ENCODE measurements around the gene EMX2. TPM values are rescaled to one million over a fixed set of nuclear protein-coding genes. Genes with fewer than 3 reads are reported as not detected.

The EMX2 gene
- total RNA-seq, 2 donors from 2014 or later = 0.05 to 1.5 TPM

DNA sequence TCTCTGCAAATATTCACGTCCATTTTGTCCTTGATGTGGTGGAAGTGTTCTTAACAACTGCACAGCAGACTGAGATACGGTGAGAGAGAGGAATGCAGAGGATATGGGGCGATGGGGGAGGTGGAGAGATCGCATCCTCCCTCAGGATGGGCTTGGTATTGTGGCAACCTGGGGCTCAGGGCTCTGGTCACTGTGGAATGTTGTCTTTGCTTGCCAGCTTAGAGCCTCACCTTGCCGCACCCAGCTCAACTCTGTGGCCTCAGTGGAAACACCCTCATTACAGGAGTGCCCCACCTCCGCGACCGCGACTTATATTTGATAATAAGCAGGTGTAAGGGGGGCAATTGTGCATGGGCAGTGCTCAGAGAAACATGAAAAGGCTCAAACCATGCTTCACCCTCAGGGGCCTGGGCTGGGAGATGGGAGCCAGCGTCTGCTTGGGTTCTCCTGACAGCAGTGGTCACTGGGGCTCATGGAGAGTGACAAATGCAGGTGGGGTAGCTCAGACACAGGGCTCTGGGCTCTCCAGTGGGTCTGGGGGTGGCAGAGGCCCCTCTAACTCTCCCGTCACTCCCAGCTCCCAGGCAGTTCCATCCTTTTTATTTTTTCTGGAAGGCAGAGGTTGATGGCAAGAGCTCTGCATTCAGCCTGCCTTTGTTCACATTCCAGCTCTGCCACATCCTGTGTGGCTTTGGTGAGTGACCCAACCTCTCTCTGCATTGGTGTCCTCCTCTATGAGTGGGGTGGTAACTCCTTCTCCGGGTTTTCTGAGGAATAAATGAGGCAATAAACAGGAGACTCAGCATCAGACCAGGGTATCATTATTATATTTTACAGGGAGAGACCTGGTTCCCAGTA lies 43.1 kb upstream of the EMX2 start:
- H3K9me3 ChIP-seq = no peaks in the 10 kb centered on the region
- intact Hi-C loops (cut with DNase I) = loop anchor here (5.0 to 10.0 kb wide), 2 partner anchors 923 to 955 kb away; no protein-coding TSS in a partner anchor
- 77% methylated on average over 12 of the region's 12 CpGs for WGBS
- no peaks in the 10 kb centered on the region for H3K4me1 ChIP-seq (replicated peaks)
- TF ChIP-seq POLR2A (IDR thresholded peaks at IDR 0.05) = no peak
- TF ChIP-seq, protein P1, sequence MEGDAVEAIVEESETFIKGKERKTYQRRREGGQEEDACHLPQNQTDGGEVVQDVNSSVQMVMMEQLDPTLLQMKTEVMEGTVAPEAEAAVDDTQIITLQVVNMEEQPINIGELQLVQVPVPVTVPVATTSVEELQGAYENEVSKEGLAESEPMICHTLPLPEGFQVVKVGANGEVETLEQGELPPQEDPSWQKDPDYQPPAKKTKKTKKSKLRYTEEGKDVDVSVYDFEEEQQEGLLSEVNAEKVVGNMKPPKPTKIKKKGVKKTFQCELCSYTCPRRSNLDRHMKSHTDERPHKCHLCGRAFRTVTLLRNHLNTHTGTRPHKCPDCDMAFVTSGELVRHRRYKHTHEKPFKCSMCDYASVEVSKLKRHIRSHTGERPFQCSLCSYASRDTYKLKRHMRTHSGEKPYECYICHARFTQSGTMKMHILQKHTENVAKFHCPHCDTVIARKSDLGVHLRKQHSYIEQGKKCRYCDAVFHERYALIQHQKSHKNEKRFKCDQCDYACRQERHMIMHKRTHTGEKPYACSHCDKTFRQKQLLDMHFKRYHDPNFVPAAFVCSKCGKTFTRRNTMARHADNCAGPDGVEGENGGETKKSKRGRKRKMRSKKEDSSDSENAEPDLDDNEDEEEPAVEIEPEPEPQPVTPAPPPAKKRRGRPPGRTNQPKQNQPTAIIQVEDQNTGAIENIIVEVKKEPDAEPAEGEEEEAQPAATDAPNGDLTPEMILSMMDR (IDR thresholded peaks at IDR 0.05) = no peak
- TF ChIP-seq POLR2AphosphoS5 (IDR thresholded peaks at IDR 0.05) = no peak
- H3K36me3 ChIP-seq = no peaks in the 10 kb centered on the region
- no peak overlapping the region for H3K27ac ChIP-seq
- no peak for DNase-seq (ENCODE audit: low spot score)
- H3K27me3 ChIP-seq (replicated peaks; ENCODE audit: insufficient read depth) = no peaks in the 10 kb centered on the region
- H3K4me3 ChIP-seq = no peak overlapping the region

DNA sequence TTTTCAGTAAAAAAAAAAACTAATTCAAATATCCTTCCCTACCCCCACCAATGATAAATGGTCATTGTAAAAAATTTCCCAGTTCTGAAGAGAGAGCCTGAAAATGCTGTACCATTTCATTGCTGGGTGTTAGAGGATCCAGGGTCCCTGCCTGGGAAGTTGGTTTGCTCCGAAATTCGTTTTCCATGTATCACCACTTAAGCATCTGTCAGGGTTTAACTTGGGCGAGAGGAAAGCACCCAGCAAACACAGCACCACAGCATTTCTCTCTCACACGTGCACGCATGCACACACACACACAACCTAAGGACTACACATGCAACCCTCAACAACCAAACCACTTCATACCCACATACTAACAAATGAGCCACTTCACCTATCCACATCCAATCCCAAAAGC lies 42.1 kb upstream of the EMX2 start:
- 95% methylated on average over 5 of the region's 5 CpGs for WGBS
- no peak for DNase-seq (ENCODE audit: low spot score)

DNA sequence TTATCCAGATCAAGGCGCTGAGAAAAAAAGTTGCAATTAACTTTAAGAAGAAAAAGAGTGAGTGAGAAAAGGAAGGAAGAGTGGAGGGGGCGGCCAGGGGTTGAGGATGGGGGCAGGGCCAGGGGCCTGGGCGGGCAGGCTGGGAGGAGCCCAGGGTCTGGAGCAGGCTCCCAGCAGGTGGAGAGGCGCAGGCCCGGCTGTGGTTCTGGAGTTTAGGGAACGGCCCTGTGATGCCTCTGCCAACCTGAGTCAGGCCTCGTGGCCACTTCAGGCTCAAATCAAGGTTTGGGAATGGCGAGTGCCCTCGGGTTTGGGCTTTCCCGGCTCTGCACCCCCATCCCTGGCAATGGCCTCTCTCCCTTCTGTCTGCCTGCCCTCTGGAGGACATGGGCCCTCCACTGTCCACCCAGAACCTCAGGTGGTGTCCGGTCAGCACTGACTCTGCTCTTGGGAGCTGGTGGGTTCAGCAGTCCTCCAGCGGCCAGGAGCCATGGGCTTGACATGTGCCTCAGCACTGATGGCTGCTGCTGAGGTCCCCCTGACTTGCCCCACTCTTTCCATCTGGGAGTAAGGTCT lies 41.0 kb upstream of the EMX2 start:
- intact Hi-C loops (cut with DNase I) = no loop called here
- H3K27ac ChIP-seq = no peak overlapping the region

More for the DNA sequence above, 42.1 kb upstream of the EMX2 start:
- H3K4me3 ChIP-seq = no peak overlapping the region
- H3K9me3 ChIP-seq = no peaks in the 10 kb centered on the region
- H3K27ac ChIP-seq = no peak overlapping the region
- H3K27me3 ChIP-seq (replicated peaks; ENCODE audit: insufficient read depth) = no peaks in the 10 kb centered on the region
- no peaks in the 10 kb centered on the region for H3K36me3 ChIP-seq
- H3K4me1 ChIP-seq (replicated peaks) = no peaks in the 10 kb centered on the region
- TF ChIP-seq POLR2AphosphoS5 (IDR thresholded peaks at IDR 0.05) (no peak), POLR2A (IDR thresholded peaks at IDR 0.05) (no peak)
- TF ChIP-seq, protein P1 (IDR thresholded peaks at IDR 0.05) = no peak
- intact Hi-C loops (cut with DNase I) = no loop called here

DNA sequence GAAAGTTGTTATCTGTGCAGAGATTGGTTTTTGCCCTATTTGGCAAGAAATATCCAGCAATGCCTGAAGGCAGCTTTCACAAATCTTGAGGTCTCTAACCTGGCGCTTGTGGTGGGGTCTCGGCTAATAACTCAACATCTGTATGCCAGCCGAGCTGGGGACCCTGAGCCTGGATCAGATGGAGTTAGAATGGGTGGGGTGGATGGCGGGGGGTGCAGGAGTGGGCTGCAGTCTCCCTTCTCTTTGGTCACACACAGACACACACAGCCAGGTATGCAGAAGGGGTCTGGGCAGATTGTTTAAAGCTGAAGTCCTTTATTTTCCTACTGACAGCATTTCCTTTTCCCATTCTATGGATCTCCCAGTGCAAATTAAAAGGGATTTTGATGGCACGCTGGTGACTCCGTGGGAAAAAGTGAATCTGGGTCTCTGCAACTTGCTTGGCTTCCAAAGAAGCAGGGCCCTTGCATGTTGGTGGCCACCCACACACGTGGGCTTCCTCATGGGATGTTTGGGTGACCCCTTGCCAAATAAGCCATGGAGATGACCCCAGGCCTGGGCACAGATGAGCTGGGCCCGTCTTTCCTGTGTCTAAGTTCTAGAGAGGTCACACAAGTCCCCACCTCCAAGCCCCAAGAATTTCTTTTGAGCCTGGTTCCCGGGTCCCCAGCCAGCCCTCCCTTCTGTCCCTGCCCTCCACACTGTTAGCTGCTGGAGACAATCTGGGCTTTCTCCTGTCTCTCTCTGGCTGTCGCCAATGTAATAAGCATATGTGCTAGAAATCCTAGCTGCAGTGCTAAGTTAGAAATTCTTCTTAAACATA lies 39.9 kb upstream of the EMX2 start:
- no peak overlapping the region for H3K4me3 ChIP-seq
- no peaks in the 10 kb centered on the region for H3K4me1 ChIP-seq (replicated peaks)
- DNase-seq (ENCODE audit: low spot score) = no peak
- WGBS = 76% methylated on average over 10 of the region's 10 CpGs
- TF ChIP-seq, protein P1 (IDR thresholded peaks at IDR 0.05) = no peak
- no peak for TF ChIP-seq POLR2AphosphoS5 (IDR thresholded peaks at IDR 0.05)
- no peak for TF ChIP-seq POLR2A (IDR thresholded peaks at IDR 0.05)
- no peaks in the 10 kb centered on the region for H3K9me3 ChIP-seq
- no peaks in the 10 kb centered on the region for H3K36me3 ChIP-seq
- no peak overlapping the region for H3K27ac ChIP-seq
- intact Hi-C loops (cut with DNase I) = no loop called here
- no peaks in the 10 kb centered on the region for H3K27me3 ChIP-seq (replicated peaks; ENCODE audit: insufficient read depth)

More for the DNA sequence above, 41.0 kb upstream of the EMX2 start:
- WGBS = 89% methylated on average over 12 of the region's 12 CpGs
- Histone ChIP-seq H3K4me3 (no peak overlapping the region), H3K4me1 (replicated peaks) (no peaks in the 10 kb centered on the region), H3K36me3 (no peaks in the 10 kb centered on the region), H3K9me3 (no peaks in the 10 kb centered on the region), H3K27me3 (replicated peaks; ENCODE audit: insufficient read depth) (no peaks in the 10 kb centered on the region)
- no peak for DNase-seq (ENCODE audit: low spot score)
- no peak for TF ChIP-seq POLR2A (IDR thresholded peaks at IDR 0.05)
- no peak for TF ChIP-seq POLR2AphosphoS5 (IDR thresholded peaks at IDR 0.05)
- TF ChIP-seq, protein P1 (IDR thresholded peaks at IDR 0.05) = no peak

Data from prostate gland (tissue), 2 donors.